ENCODE measurements around the gene CCDC92B. TPM values are rescaled to one million over a fixed set of nuclear protein-coding genes. Genes with fewer than 3 reads are reported as not detected.

Gene CCDC92B
- total RNA-seq, 1 experiment from 2014 or later, result 1.9 TPM

DNA sequence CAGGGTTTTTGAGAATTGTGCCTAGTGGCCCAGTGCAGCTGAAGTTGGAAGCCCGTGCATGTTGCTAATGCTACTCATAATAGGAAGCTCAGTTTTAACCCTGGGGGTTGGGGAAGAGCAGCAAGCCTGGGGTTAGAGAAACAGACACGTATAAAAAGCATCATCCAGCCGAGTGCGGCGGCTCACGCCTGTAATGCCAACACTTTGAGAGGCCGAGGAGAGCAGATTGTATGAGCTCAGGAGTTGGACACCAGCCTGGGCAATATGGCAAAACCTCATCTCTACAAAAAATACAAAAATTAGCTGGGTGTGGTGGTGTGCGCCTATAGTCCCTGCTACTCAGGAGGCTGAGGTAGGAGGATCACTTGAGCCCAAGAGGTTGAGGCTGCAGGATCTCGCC is 35.6 kb downstream of the CCDC92B start:
- no TSS peak for BruUV-seq (replicated peaks)
- Histone ChIP-seq H3K4me2 (no peak overlapping the region), H3K4me1 (replicated peaks; ENCODE audit: insufficient read depth) (peaks cover 17% of the 10 kb centered on the region; the same call in 1 of the 2 replicates), H2AFZ (no peak overlapping the region), H3K27ac (no peak overlapping the region), H3K36me3 (ENCODE audit: low read depth) (no peaks in the 10 kb centered on the region), H3K4me3 (no peak overlapping the region), H3K9me3 (ENCODE audit: insufficient read depth, low read depth) (no peaks in the 10 kb centered on the region), H3F3A (ENCODE audit: insufficient read depth, low read depth) (peaks cover 8% of the 10 kb centered on the region; the same call in 1 of the 2 replicates), H3K9me2 (ENCODE audit: insufficient read depth) (no peaks in the 10 kb centered on the region), H3K79me2 (ENCODE audit: low read depth) (peaks cover 24% of the 10 kb centered on the region), H3K27me3 (ENCODE audit: insufficient read depth, low read depth) (no peaks in the 10 kb centered on the region), H4K20me1 (ENCODE audit: insufficient read depth) (peaks cover 21% of the 10 kb centered on the region)
- POLR2A ChIA-PET (ENCODE audit: unreplicated experiment), result no interaction called here
- no peak for DNase-seq
- TF ChIP-seq EZH2 (IDR thresholded peaks at IDR 0.05; ENCODE audit: low read depth) (no peak), CTCF (conservative IDR thresholded peaks at IDR 0.05) (no peak)
- CTCF ChIA-PET, result no interaction called here
- intact Hi-C loops (cut with micrococcal nuclease; ENCODE audit: unreplicated experiment), result loop anchor here (5.0 kb wide), 1 partner anchor 923 kb away; the partner anchor contains the start of genes CTNS and SHPK

DNA sequence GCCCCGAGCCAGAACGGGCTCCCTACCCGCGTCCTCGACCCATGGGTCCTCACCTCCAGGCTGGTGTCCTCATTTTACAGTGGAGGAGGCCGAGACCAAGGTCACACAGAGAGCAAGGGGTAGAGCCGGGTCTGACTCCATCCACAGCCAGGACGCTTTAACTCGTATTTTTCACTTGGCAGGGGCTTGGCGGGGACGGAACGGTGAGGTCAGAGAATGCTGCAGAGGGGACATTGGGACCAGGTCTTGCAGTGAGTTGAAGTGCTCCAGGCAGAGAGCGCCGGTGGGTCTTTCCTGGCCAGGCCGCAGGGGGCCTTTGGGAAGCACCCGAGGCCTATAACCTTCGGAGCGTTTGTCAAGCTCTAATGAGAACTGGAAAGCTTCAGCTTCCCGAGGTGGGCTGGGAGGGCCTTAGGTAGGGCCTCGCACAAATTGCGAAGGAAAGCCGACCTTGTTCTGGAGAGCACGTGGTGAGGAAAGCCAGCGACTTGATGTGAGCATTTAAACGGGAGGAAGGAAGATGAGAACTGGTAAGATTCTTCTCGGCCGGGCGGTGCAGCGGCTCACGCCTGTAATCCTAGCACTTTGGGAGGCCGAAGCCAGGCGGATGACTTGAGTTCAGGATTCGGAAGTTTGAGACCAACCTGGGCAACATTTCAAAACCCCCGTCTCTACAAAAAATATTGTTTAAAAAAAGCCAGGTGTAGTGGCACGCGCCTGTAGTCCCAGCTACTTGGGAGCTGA is 37.0 kb downstream of the CCDC92B start:
- no peak overlapping the region for H3K27ac ChIP-seq
- H3K4me1 ChIP-seq (replicated peaks; ENCODE audit: insufficient read depth), result peaks cover 27% of the 10 kb centered on the region; the same call in 1 of the 2 replicates
- no peak for TF ChIP-seq CTCF (conservative IDR thresholded peaks at IDR 0.05)
- TF ChIP-seq EZH2 (IDR thresholded peaks at IDR 0.05; ENCODE audit: low read depth), result no peak
- peak overlapping the region; percentile 16; the same call in 1 of the 2 replicates for H2AFZ ChIP-seq
- H3K4me3 ChIP-seq, result peak overlapping the region; percentile 82; the same call in 1 of the 2 replicates
- H3K36me3 ChIP-seq (ENCODE audit: low read depth), result no peaks in the 10 kb centered on the region
- intact Hi-C loops (cut with micrococcal nuclease; ENCODE audit: unreplicated experiment), result loop anchor here (5.0 kb wide), 1 partner anchor 925 kb away; the partner anchor contains the start of genes CTNS and SHPK
- ChIA-PET CTCF (interaction anchor here (0.6 kb wide), 1 partner anchor 273 kb away, joined by 4 read pairs; no protein-coding TSS in a partner anchor), POLR2A (ENCODE audit: unreplicated experiment) (no interaction called here)
- H3K79me2 ChIP-seq (ENCODE audit: low read depth), result peaks cover 38% of the 10 kb centered on the region
- H4K20me1 ChIP-seq (ENCODE audit: insufficient read depth), result peaks cover 35% of the 10 kb centered on the region
- no peaks in the 10 kb centered on the region for H3K27me3 ChIP-seq (ENCODE audit: insufficient read depth, low read depth)
- H3K9me2 ChIP-seq (ENCODE audit: insufficient read depth), result no peaks in the 10 kb centered on the region
- TSS peak; percentile 49 for BruUV-seq (replicated peaks)
- no peak for DNase-seq
- peaks cover 8% of the 10 kb centered on the region; the same call in 1 of the 2 replicates for H3F3A ChIP-seq (ENCODE audit: insufficient read depth, low read depth)
- H3K9me3 ChIP-seq (ENCODE audit: insufficient read depth, low read depth), result no peaks in the 10 kb centered on the region
- H3K4me2 ChIP-seq, result peak overlapping the region; percentile 58

DNA sequence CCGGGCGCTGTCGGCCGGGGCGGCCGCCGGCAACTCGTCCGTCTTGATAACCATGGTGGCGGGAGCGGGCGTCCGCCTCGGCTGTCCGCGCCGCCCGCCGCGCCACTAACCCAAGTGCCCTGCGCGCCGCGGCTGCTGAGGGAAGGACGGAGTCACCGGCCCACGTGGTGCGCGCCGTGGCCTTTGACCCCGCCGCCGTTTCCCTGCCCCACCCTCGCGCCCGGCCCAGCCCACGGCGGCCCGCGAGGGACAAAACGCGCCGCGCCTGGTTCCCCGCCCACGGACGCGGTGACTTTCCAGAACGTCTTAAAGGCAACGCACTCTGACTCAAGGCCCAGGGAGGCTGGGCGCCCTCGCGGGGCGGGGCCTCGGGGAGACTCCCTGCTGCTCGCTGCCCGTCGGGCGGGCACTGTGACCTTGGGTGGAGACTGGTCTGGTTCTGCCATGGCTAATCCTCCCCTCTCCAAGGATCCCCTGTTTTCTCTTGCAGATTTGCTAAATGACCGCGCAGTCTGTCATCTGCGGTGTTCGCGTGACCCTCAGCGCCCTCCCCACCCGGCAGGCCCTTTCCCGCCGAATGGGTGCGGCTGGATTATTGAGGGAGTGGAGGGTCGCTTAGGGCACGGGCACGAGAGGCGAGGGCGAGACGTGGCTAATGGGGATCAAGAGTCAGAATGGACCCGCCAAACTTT is 37.7 kb downstream of the CCDC92B start, which contains the start of gene CLUH:
CLUH (minus strand) TSS at position 157 of the 692 bp plus-strand sequence; CDS start at position 54, 103 bp downstream.
- Histone ChIP-seq H4K20me1 (ENCODE audit: insufficient read depth) (peaks cover 42% of the 10 kb centered on the region), H2AFZ (peak within 1 kb of the TSS; percentile 16; the same call in 1 of the 2 replicates), H3K4me1 (replicated peaks; ENCODE audit: insufficient read depth) (peaks cover 27% of the 10 kb centered on the region; the same call in 1 of the 2 replicates), H3K9me3 (ENCODE audit: insufficient read depth, low read depth) (no peaks in the 10 kb centered on the region), H3K4me3 (peak within 1 kb of the TSS; percentile 82), H3K27me3 (ENCODE audit: insufficient read depth, low read depth) (no peaks in the 10 kb centered on the region), H3K9me2 (ENCODE audit: insufficient read depth) (no peaks in the 10 kb centered on the region), H3K79me2 (ENCODE audit: low read depth) (peaks cover 45% of the 10 kb centered on the region), H3K36me3 (ENCODE audit: low read depth) (no peaks in the 10 kb centered on the region), H3K27ac (peak within 1 kb of the TSS; percentile 63), H3F3A (ENCODE audit: insufficient read depth, low read depth) (peaks cover 8% of the 10 kb centered on the region; the same call in 1 of the 2 replicates), H3K4me2 (peak within 1 kb of the TSS; percentile 96)
- intact Hi-C loops (cut with micrococcal nuclease; ENCODE audit: unreplicated experiment), result loop anchor here (5.0 kb wide), 1 partner anchor 926 kb away; the partner anchor contains the start of genes CTNS and SHPK
- no peak for TF ChIP-seq EZH2 (IDR thresholded peaks at IDR 0.05; ENCODE audit: low read depth)
- no peak for TF ChIP-seq CTCF (conservative IDR thresholded peaks at IDR 0.05)
- ChIA-PET CTCF (no interaction called here), POLR2A (ENCODE audit: unreplicated experiment) (no interaction called here)
- peak; percentile 83 to 98 for DNase-seq
- no TSS peak for BruUV-seq (replicated peaks)
